ENCODE results near the gene NR1D1.

The NR1D1 gene

GRCh38 chr17:40074175-40074512 is 26.2 kb downstream of the NR1D1 start:
- no peak for DNase-seq

GRCh38 chr17:40073454-40074174 is 26.8 kb downstream of the NR1D1 start:
- no peak for DNase-seq

- no peak for DNase-seq
Observed at GRCh38 chr17:40072735-40073346, 27.5 kb downstream of the NR1D1 start.

GRCh38 chr17:40072040-40072734 is 28.2 kb downstream of the NR1D1 start:
- DNase-seq, result peak; percentile 53

GRCh38 chr17:40071313-40072039 is 28.9 kb downstream of the NR1D1 start:
- DNase-seq, result no peak

GRCh38 chr17:40070709-40071312 is 29.6 kb downstream of the NR1D1 start:
- DNase-seq, result no peak

GRCh38 chr17:40069751-40070708 is 30.4 kb downstream of the NR1D1 start:
- peak; percentile 16 for DNase-seq

GRCh38 chr17:40068917-40069750 is 31.3 kb downstream of the NR1D1 start:
- DNase-seq, result peak; percentile 75

- no peak for DNase-seq
Observed at GRCh38 chr17:40068584-40068916, 31.8 kb downstream of the NR1D1 start.

- no peak for DNase-seq
Observed at GRCh38 chr17:40068129-40068581, 32.2 kb downstream of the NR1D1 start.

- DNase-seq, result no peak
Observed at GRCh38 chr17:40067710-40068109, 32.7 kb downstream of the NR1D1 start.

- no peak for DNase-seq
Observed at GRCh38 chr17:40065769-40066510, 34.4 kb downstream of the NR1D1 start.

GRCh38 chr17:40064971-40065768 is 35.2 kb downstream of the NR1D1 start:
- DNase-seq, result no peak

- no peak for DNase-seq
Observed at GRCh38 chr17:40063901-40064531, 36.4 kb downstream of the NR1D1 start.

GRCh38 chr17:40063187-40063771 is 37.1 kb downstream of the NR1D1 start:
- peak; percentile 63 for DNase-seq

- DNase-seq, result peak; percentile 63
Observed at GRCh38 chr17:40062329-40063186, 37.8 kb downstream of the NR1D1 start, which contains the start of gene THRA. Gene THRA, plus strand, starts transcription at chr17:40062965. Its CDS starts 11,524 bp downstream, at chr17:40074489.

- DNase-seq, result peak; percentile 18
Observed at GRCh38 chr17:40061609-40062038, 38.8 kb downstream of the NR1D1 start.
